Activated CD4-positive, alpha-beta memory T cell treated with anti-CD3 and anti-CD28 coated beads, Interleukin-2, amount 10 ng/mL, durations not matched to agents 7 days and 5 days (primary cell): Measurements from ENCODE around the gene C15orf62. TPM values are rescaled to one million over a fixed set of nuclear protein-coding genes. Genes with fewer than 3 reads are reported as not detected.

Source experiments
- CTCF ChIA-PET: fragments of 350-600 bp; sonication (Branson Sonifier 250); formaldehyde crosslinking; loops from one replicate; lab custom pipeline; 2021; ENCODE audit warnings: antibody characterized with exemption, inconsistent platforms; lab: Charles Lee
- POLR2A ChIA-PET: fragments of 350-600 bp; sonication (Branson Sonifier 250); formaldehyde crosslinking; loops from one replicate; lab custom pipeline; 2021; ENCODE audit warnings: antibody characterized with exemption; lab: Charles Lee
- DNase-seq: peaks from one replicate; pipeline ENCODE4 v3.0.0-alpha.2; 2020
- H3K27ac Mint-ChIP-seq: one replicate; pipeline ENCODE4 v1.8.0; 2021; ENCODE audit warnings: mild to moderate bottlenecking, mixed read lengths
- H3K27me3 Mint-ChIP-seq: one replicate; pipeline ENCODE4 v1.8.0; 2021; ENCODE audit warnings: mixed read lengths
- H3K36me3 Mint-ChIP-seq: one replicate; pipeline ENCODE4 v1.8.0; 2021; ENCODE audit warnings: low read depth, mixed read lengths
- H3K4me1 Mint-ChIP-seq: one replicate; pipeline ENCODE4 v1.8.0; 2021; ENCODE audit warnings: mixed read lengths
- H3K4me3 Mint-ChIP-seq: one replicate; pipeline ENCODE4 v1.8.0; 2021; ENCODE audit warnings: mild to moderate bottlenecking, mixed read lengths
- H3K9me3 Mint-ChIP-seq: one replicate; pipeline ENCODE4 v1.8.0; 2021; ENCODE audit warnings: mixed read lengths
- total RNA-seq, 2 experiments: library from RNA; stranded (reverse); gene quantifications; one replicate each; pipeline ENCODE4 v1.2.3, GENCODE V29; 2021

Gene C15orf62
- total RNA-seq, 2 experiments from 2014 or later = 1.1 to 1.2 TPM

- Mint-ChIP-seq H3K27ac (no peak overlapping the region), H3K4me1 (peaks cover 32% of the 10 kb centered on the region), H3K4me3 (no peak overlapping the region), H3K9me3 (no peaks in the 10 kb centered on the region), H3K27me3 (no peaks in the 10 kb centered on the region), H3K36me3 (peaks cover 24% of the 10 kb centered on the region)
- no peak for DNase-seq
- ChIA-PET POLR2A (interaction anchor here (0.9 to 3.0 kb wide), 4 partner anchors 8 to 75 kb away, joined by 3 to 11 read pairs (median 4); partner anchors contain the start of genes DNAJC17, RAD51 and ZFYVE19), CTCF (interaction anchor here (0.6 kb wide), 1 partner anchor 91 kb away, joined by 3 read pairs; no protein-coding TSS in a partner anchor)
Measured at GRCh38 chr15:40770147-40770721, 454 bp downstream of the C15orf62 start.

GRCh38 chr15:40771242-40771641 is 1.5 kb downstream of the C15orf62 start:
- H3K4me3 Mint-ChIP-seq = no peak overlapping the region
- peaks cover 22% of the 10 kb centered on the region for H3K4me1 Mint-ChIP-seq
- CTCF ChIA-PET = interaction anchor here (1.8 kb wide), 1 partner anchor 11 kb away, joined by 4 read pairs; no protein-coding TSS in a partner anchor
- H3K9me3 Mint-ChIP-seq = no peaks in the 10 kb centered on the region
- no peak for DNase-seq
- H3K27ac Mint-ChIP-seq = no peak overlapping the region
- no peaks in the 10 kb centered on the region for H3K27me3 Mint-ChIP-seq
- POLR2A ChIA-PET = interaction anchor here (0.9 kb wide), 1 partner anchor 9 kb away, joined by 3 read pairs; no protein-coding TSS in a partner anchor
- H3K36me3 Mint-ChIP-seq = peaks cover 30% of the 10 kb centered on the region

- CTCF ChIA-PET = interaction anchor here (1.8 kb wide), 1 partner anchor 11 kb away, joined by 4 read pairs; no protein-coding TSS in a partner anchor
- DNase-seq = no peak
- Mint-ChIP-seq H3K27ac (no peak overlapping the region), H3K4me3 (no peak overlapping the region), H3K9me3 (no peaks in the 10 kb centered on the region), H3K4me1 (peaks cover 27% of the 10 kb centered on the region), H3K36me3 (peaks cover 37% of the 10 kb centered on the region), H3K27me3 (no peaks in the 10 kb centered on the region)
- POLR2A ChIA-PET = no interaction called here
Measured at GRCh38 chr15:40772014-40772413, 2.2 kb downstream of the C15orf62 start.

GRCh38 chr15:40773496-40773895 is 3.7 kb downstream of the C15orf62 start:
- Mint-ChIP-seq H3K27me3 (no peaks in the 10 kb centered on the region), H3K4me1 (peaks cover 28% of the 10 kb centered on the region), H3K27ac (no peak overlapping the region), H3K4me3 (no peak overlapping the region), H3K36me3 (peaks cover 35% of the 10 kb centered on the region), H3K9me3 (no peaks in the 10 kb centered on the region)
- ChIA-PET CTCF (no interaction called here), POLR2A (interaction anchor here (1.0 kb wide), 1 partner anchor 30 kb away, joined by 4 read pairs; no protein-coding TSS in a partner anchor)
- no peak for DNase-seq

- Mint-ChIP-seq H3K36me3 (peaks cover 35% of the 10 kb centered on the region), H3K4me1 (peaks cover 24% of the 10 kb centered on the region), H3K27ac (no peak overlapping the region), H3K27me3 (no peaks in the 10 kb centered on the region), H3K9me3 (no peaks in the 10 kb centered on the region), H3K4me3 (no peak overlapping the region)
- ChIA-PET CTCF (no interaction called here), POLR2A (interaction anchor here (1.0 to 5.6 kb wide), 2 partner anchors 9 to 30 kb away, joined by 4 to 34 read pairs; partner anchors contain the start of gene GCHFR)
- no peak for DNase-seq
Measured at GRCh38 chr15:40773902-40774301, 4.1 kb downstream of the C15orf62 start.

- CTCF ChIA-PET = no interaction called here
- Mint-ChIP-seq H3K36me3 (peaks cover 35% of the 10 kb centered on the region), H3K27ac (no peak overlapping the region), H3K4me3 (no peak overlapping the region), H3K4me1 (peaks cover 13% of the 10 kb centered on the region), H3K27me3 (no peaks in the 10 kb centered on the region), H3K9me3 (no peaks in the 10 kb centered on the region)
- POLR2A ChIA-PET = interaction anchor here (0.7 to 5.6 kb wide), 4 partner anchors 10 to 81 kb away, joined by 3 to 34 read pairs (median 4); partner anchors contain the start of gene GCHFR
- no peak for DNase-seq
Measured at GRCh38 chr15:40775007-40775406, 5.2 kb downstream of the C15orf62 start.

- peaks cover 10% of the 10 kb centered on the region for H3K4me1 Mint-ChIP-seq
- no peak overlapping the region for H3K27ac Mint-ChIP-seq
- CTCF ChIA-PET = interaction anchor here (0.8 to 3.6 kb wide), 6 partner anchors 10 to 118 kb away, joined by 3 to 15 read pairs (median 7); partner anchors contain the start of gene VPS18
Measured at GRCh38 chr15:40775740-40776536, 6.2 kb downstream of the C15orf62 start.

GRCh38 chr15:40776537-40777141 is 6.9 kb downstream of the C15orf62 start:
- Mint-ChIP-seq H3K9me3 (no peaks in the 10 kb centered on the region), H3K27me3 (no peaks in the 10 kb centered on the region), H3K27ac (peak overlapping the region; percentile 83), H3K36me3 (peaks cover 32% of the 10 kb centered on the region), H3K4me1 (peaks cover 10% of the 10 kb centered on the region), H3K4me3 (no peak overlapping the region)
- CTCF ChIA-PET = interaction anchor here (0.5 to 3.6 kb wide), 8 partner anchors 9 to 184 kb away, joined by 3 to 15 read pairs (median 6); partner anchors contain the start of gene VPS18
- POLR2A ChIA-PET = interaction anchor here (0.7 to 5.6 kb wide), 6 partner anchors 12 to 208 kb away, joined by 3 to 34 read pairs (median 3); partner anchors contain the start of genes GCHFR, RAD51, RPUSD2 and VPS18
- DNase-seq = peak; percentile 69

More at GRCh38 chr15:40775740-40776536, 6.2 kb downstream of the C15orf62 start:
- H3K36me3 Mint-ChIP-seq = peaks cover 32% of the 10 kb centered on the region
- DNase-seq = no peak
- H3K9me3 Mint-ChIP-seq = no peaks in the 10 kb centered on the region
- POLR2A ChIA-PET = interaction anchor here (0.7 to 5.6 kb wide), 8 partner anchors 11 to 207 kb away, joined by 3 to 34 read pairs (median 3); partner anchors contain the start of genes GCHFR, RAD51, RPUSD2 and VPS18
- no peak overlapping the region for H3K4me3 Mint-ChIP-seq
- H3K27me3 Mint-ChIP-seq = no peaks in the 10 kb centered on the region

GRCh38 chr15:40782609-40783227 is 12.9 kb downstream of the C15orf62 start:
- peaks cover 16% of the 10 kb centered on the region for H3K4me1 Mint-ChIP-seq
- no peaks in the 10 kb centered on the region for H3K27me3 Mint-ChIP-seq
- H3K4me3 Mint-ChIP-seq = no peak overlapping the region
- peaks cover 9% of the 10 kb centered on the region for H3K36me3 Mint-ChIP-seq
- peak; percentile 84 for DNase-seq
- CTCF ChIA-PET = interaction anchor here (0.5 to 4.1 kb wide), 33 partner anchors 9 to 541 kb away, joined by 3 to 44 read pairs (median 6); partner anchors contain the start of genes DNAJC17, GCHFR, RAD51 and RPUSD2
- H3K9me3 Mint-ChIP-seq = no peaks in the 10 kb centered on the region
- no peak overlapping the region for H3K27ac Mint-ChIP-seq
- POLR2A ChIA-PET = interaction anchor here (1.1 to 2.0 kb wide), 8 partner anchors 13 to 213 kb away, joined by 3 to 8 read pairs (median 5); partner anchors contain the start of genes C15orf62, GCHFR, RAD51 and RPUSD2

- Mint-ChIP-seq H3K27me3 (no peaks in the 10 kb centered on the region), H3K9me3 (no peaks in the 10 kb centered on the region), H3K36me3 (peaks cover 6% of the 10 kb centered on the region), H3K4me3 (no peak overlapping the region), H3K4me1 (peaks cover 26% of the 10 kb centered on the region), H3K27ac (no peak overlapping the region)
- POLR2A ChIA-PET = interaction anchor here (1.2 to 3.5 kb wide), 2 partner anchors 21 to 22 kb away, joined by 4 to 15 read pairs; partner anchors contain the start of genes DNAJC17, GCHFR and ZFYVE19
- CTCF ChIA-PET = interaction anchor here (0.6 to 4.1 kb wide), 11 partner anchors 8 to 109 kb away, joined by 3 to 44 read pairs (median 6); partner anchors contain the start of genes GCHFR, RAD51 and VPS18
- no peak for DNase-seq
Measured at GRCh38 chr15:40785164-40785563, 15.4 kb downstream of the C15orf62 start.

- H3K27ac Mint-ChIP-seq = no peak overlapping the region
- no peak for DNase-seq
- ChIA-PET CTCF (interaction anchor here (0.6 to 4.1 kb wide), 10 partner anchors 9 to 91 kb away, joined by 3 to 44 read pairs (median 4); partner anchors contain the start of genes DNAJC17, GCHFR, RAD51 and ZFYVE19), POLR2A (interaction anchor here (1.4 to 3.5 kb wide), 2 partner anchors 21 to 86 kb away, joined by 3 to 15 read pairs; partner anchors contain the start of genes DNAJC17 and ZFYVE19)
- H3K4me1 Mint-ChIP-seq = peaks cover 26% of the 10 kb centered on the region
- H3K27me3 Mint-ChIP-seq = no peaks in the 10 kb centered on the region
- no peak overlapping the region for H3K4me3 Mint-ChIP-seq
- no peaks in the 10 kb centered on the region for H3K9me3 Mint-ChIP-seq
- H3K36me3 Mint-ChIP-seq = peaks cover 6% of the 10 kb centered on the region
Measured at GRCh38 chr15:40785814-40786213, 16.0 kb downstream of the C15orf62 start.
